HG03064 (cell line): ENCODE results near the gene VWC2L.

Source experiments
- ATAC-seq: cut with Tn5 transposase; IDR thresholded peaks from one replicate; pipeline ENCODE4 v1.9.1; 2021; ENCODE audit warnings: low read depth; ENCODE audit not compliant: unreplicated experiment

VWC2L gene

GRCh38 chr2:214410918-214411554 lies at the start of gene VWC2L:
TSS of gene VWC2L (plus strand) at chr2:214411054. CDS start at chr2:214414194, 3,140 bp downstream.
- ATAC-seq: no peak

GRCh38 chr2:214361116-214361515 lies 49.7 kb upstream of the VWC2L start:
- no peak for ATAC-seq

GRCh38 chr2:214365549-214365948 lies 45.3 kb upstream of the VWC2L start:
- no peak for ATAC-seq

GRCh38 chr2:214367171-214367570 lies 43.7 kb upstream of the VWC2L start:
- ATAC-seq: no peak

- ATAC-seq: no peak
These were observed 34.1 kb upstream of the VWC2L start for GRCh38 chr2:214376618-214377285.

GRCh38 chr2:214377286-214377624 lies 33.6 kb upstream of the VWC2L start:
- no peak for ATAC-seq

GRCh38 chr2:214378455-214379103 lies 32.3 kb upstream of the VWC2L start:
- ATAC-seq: no peak

GRCh38 chr2:214379227-214379626 lies 31.6 kb upstream of the VWC2L start:
- ATAC-seq: no peak

GRCh38 chr2:214380681-214381080 lies 30.2 kb upstream of the VWC2L start:
- no peak for ATAC-seq

- ATAC-seq: no peak
These were observed 28.6 kb upstream of the VWC2L start for GRCh38 chr2:214382229-214382628.

- ATAC-seq: no peak
These were observed 24.1 kb upstream of the VWC2L start for GRCh38 chr2:214386720-214387119.

GRCh38 chr2:214389334-214389733 lies 21.5 kb upstream of the VWC2L start:
- ATAC-seq: no peak

- no peak for ATAC-seq
These were observed 17.1 kb upstream of the VWC2L start for GRCh38 chr2:214393796-214394195.

- no peak for ATAC-seq
These were observed 15.8 kb upstream of the VWC2L start for GRCh38 chr2:214395040-214395439.

- ATAC-seq: no peak
These were observed 9.3 kb upstream of the VWC2L start for GRCh38 chr2:214401580-214401979.

GRCh38 chr2:214410128-214410775 lies 602 bp upstream of the VWC2L start:
- no peak for ATAC-seq

GRCh38 chr2:214412679-214413078 lies 1.8 kb downstream of the VWC2L start:
- ATAC-seq: no peak

GRCh38 chr2:214436470-214436869 lies 25.6 kb downstream of the VWC2L start:
- ATAC-seq: no peak

GRCh38 chr2:214450118-214450894 lies 39.5 kb downstream of the VWC2L start:
- ATAC-seq: no peak

- ATAC-seq: no peak
These were observed 40.8 kb downstream of the VWC2L start for GRCh38 chr2:214451516-214452275.
